Left ventricle myocardium inferior (tissue), 1 donor: ENCODE measurements around the gene TSR3. TPM values are rescaled to one million over a fixed set of nuclear protein-coding genes. Genes with fewer than 3 reads are reported as not detected.

ENCODE experiments used
- DNase-seq: peaks from one replicate; pipeline ENCODE4 v3.0.0-alpha.2; 2020
- H3K27ac ChIP-seq: fragments of 200-600 bp; replicated peaks from 2 replicates; pipeline ENCODE4 v1.8.0; 2021
- H3K27me3 ChIP-seq: fragments of 200-600 bp; 2 replicates; pipeline ENCODE4 v1.8.0; 2021; ENCODE audit warnings: low read depth
- H3K36me3 ChIP-seq: fragments of 200-600 bp; 2 replicates; pipeline ENCODE4 v1.8.0; 2021
- H3K4me1 ChIP-seq: fragments of 200-600 bp; 2 replicates; pipeline ENCODE4 v1.8.0; 2021
- H3K4me3 ChIP-seq: fragments of 200-600 bp; 2 replicates; pipeline ENCODE4 v1.8.0; 2021; ENCODE audit warnings: mild to moderate bottlenecking, moderate library complexity
- H3K9me3 ChIP-seq: fragments of 200-600 bp; replicated peaks from 2 replicates; pipeline ENCODE4 v1.8.0; 2021
- intact Hi-C: fragments of 100-400 bp; cut with micrococcal nuclease; formaldehyde crosslinking; loops from one replicate; pipeline ENCODE4 v1.11.0; 2022
- total RNA-seq: library from RNA; stranded (reverse); fragmentation: NEBNext Ultra II Directional; extraction: Animal tissue kit (Norgen Biotek cat#: 25700); gene quantifications from one replicate; pipeline ENCODE4 v1.2.1, GENCODE V29; 2021
- TF ChIP-seq, protein P1 (sequence below): fragments of 200-600 bp; IDR thresholded peaks from 2 replicates; pipeline ENCODE4 v1.8.0; 2021; ENCODE audit warnings: antibody characterized with exemption, mild to moderate bottlenecking, borderline replicate concordance
- donor health status: DM: no; HTN: yes; CAD: no; lungs with severe emphysema.

TSR3 gene
- total RNA-seq, 1 donor from 2014 or later = 54.9 TPM

DNA sequence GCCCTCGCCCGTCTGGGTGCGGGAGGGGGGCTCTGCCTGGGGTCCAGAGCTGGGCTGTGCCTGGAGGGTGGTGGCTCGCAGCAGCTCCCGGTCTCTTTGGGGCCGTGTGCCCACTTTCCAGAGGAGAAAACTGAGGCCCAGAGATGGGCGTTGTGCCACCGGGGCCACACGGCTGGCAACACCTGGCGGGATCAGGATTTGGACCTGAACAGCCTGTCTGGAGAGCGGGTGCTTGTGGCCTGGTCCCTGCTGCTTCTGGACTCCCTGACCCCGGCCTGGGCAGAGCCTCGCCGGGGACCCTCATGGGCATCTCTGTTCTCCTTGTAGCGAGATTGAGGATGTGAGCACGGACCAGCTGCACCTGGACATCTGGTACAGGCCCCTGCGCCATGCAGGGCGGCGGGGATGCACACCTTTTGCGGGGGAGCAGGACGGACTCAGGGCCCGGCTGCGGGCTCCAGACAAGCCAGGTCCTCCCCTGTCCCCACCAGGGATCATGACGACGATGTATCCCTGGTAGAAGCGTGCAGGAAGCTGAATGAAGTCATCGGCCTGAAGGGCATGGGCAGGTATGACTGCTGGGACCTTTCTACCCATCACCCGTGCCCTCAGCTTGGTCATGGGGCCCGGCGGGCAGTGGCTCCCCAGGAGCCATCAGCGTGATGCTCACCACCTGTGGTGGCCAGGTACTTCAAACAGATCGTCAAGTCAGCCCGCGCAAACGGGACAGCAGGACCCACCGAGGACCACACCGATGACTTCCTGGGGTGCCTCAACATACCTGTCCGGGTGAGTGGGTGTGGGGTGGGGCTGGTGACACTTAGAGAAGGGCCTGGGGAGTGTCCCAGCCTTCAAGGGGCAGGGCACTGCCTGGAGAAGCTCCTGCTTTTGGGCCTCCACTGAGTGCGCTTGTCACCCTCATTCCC, 9.9 kb downstream of the TSR3 start:
- H3K27me3 ChIP-seq = peaks cover 3% of the 10 kb centered on the region
- no peaks in the 10 kb centered on the region for H3K36me3 ChIP-seq
- H3K9me3 ChIP-seq = no peaks in the 10 kb centered on the region
- no peak overlapping the region for H3K27ac ChIP-seq
- intact Hi-C loops = no loop called here
- TF ChIP-seq, protein P1, sequence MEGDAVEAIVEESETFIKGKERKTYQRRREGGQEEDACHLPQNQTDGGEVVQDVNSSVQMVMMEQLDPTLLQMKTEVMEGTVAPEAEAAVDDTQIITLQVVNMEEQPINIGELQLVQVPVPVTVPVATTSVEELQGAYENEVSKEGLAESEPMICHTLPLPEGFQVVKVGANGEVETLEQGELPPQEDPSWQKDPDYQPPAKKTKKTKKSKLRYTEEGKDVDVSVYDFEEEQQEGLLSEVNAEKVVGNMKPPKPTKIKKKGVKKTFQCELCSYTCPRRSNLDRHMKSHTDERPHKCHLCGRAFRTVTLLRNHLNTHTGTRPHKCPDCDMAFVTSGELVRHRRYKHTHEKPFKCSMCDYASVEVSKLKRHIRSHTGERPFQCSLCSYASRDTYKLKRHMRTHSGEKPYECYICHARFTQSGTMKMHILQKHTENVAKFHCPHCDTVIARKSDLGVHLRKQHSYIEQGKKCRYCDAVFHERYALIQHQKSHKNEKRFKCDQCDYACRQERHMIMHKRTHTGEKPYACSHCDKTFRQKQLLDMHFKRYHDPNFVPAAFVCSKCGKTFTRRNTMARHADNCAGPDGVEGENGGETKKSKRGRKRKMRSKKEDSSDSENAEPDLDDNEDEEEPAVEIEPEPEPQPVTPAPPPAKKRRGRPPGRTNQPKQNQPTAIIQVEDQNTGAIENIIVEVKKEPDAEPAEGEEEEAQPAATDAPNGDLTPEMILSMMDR = no peak
- H3K4me3 ChIP-seq = no peak overlapping the region
- DNase-seq = no peak
- peaks cover 14% of the 10 kb centered on the region for H3K4me1 ChIP-seq

DNA sequence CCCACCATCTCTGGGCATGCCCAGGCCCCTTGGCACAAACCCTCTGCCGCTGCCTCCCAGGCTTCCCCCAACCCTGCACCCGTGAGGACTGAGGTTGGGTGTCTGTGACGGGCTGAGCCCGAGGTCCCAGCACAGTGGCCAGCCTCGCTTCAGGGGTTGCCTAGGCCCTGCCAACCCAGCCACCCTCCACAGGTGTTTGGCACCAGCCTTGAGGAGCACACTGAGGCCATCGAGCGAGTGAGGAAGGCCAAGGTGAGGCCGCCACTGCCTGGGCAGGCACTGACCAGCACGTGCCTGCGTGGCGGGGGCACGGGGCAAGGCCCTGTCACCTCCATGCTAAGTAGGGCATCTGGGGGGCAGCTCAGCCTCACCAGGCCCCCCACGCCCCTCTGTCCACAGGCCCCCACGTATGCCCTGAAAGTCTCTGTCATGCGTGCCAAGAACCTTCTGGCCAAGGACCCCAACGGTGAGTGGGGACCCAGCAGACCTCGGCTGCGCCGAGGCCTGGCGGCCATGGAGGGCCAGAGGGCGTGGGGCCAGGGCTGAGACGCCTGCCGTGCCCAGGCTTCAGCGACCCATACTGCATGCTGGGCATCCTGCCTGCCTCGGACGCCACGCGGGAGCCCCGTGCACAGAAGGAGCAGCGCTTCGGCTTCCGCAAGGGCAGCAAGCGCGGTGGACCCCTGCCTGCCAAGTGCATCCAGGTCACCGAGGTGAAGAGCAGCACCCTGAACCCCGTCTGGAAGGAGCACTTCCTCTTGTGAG, 10.8 kb downstream of the TSR3 start:
- peaks cover 3% of the 10 kb centered on the region for H3K27me3 ChIP-seq
- no peak for DNase-seq
- intact Hi-C loops = no loop called here

DNA sequence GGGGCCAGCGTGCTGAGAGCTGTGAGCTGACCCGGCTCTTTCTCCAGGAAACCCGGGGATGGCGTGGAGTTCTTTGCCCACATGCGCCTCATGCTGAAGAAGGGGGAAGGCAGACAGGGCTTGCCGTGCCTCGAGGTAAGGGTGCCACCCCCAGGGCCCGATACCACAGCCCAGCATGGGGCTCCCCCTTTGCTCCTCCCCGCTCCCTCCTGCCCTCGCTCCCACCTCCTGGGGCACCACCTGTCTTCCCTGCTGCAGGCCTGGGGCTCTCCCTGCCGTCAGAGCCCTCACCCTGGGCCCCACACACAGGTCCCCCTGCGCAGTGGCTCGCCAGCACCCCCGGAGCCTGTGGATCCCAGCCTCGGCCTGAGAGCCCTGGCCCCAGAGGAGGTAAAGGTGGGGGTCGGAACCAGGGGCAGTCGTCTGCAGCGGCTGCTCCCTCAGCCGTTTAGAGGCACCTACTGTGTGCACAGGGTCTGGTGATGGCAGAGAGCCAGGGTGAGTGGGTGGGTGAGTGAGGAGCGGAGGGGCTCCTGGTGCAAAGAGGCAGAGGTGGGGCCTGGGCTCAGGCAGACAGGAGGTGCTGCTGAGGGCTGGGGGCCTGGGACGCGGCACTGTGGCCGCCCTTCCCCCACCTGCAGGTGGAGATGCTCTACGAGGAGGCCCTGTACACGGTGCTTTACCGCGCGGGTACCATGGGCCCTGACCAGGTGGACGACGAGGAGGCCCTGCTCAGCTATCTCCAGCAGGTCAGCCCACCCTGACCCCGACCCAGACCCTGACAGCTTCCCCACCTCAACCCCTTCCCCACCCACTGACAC, 12.6 kb downstream of the TSR3 start:
- Histone ChIP-seq H3K27ac (no peak overlapping the region), H3K4me3 (no peak overlapping the region), H3K27me3 (peaks cover 20% of the 10 kb centered on the region), H3K4me1 (peaks cover 21% of the 10 kb centered on the region), H3K36me3 (no peaks in the 10 kb centered on the region), H3K9me3 (no peaks in the 10 kb centered on the region)
- TF ChIP-seq, protein P1 = no peak
- no peak for DNase-seq
- intact Hi-C loops = no loop called here

More for the DNA sequence above, 10.8 kb downstream of the TSR3 start:
- H3K4me1 ChIP-seq = peaks cover 14% of the 10 kb centered on the region
- no peak overlapping the region for H3K27ac ChIP-seq
- H3K4me3 ChIP-seq = no peak overlapping the region
- H3K9me3 ChIP-seq = no peaks in the 10 kb centered on the region
- TF ChIP-seq, protein P1 = no peak
- no peaks in the 10 kb centered on the region for H3K36me3 ChIP-seq

DNA sequence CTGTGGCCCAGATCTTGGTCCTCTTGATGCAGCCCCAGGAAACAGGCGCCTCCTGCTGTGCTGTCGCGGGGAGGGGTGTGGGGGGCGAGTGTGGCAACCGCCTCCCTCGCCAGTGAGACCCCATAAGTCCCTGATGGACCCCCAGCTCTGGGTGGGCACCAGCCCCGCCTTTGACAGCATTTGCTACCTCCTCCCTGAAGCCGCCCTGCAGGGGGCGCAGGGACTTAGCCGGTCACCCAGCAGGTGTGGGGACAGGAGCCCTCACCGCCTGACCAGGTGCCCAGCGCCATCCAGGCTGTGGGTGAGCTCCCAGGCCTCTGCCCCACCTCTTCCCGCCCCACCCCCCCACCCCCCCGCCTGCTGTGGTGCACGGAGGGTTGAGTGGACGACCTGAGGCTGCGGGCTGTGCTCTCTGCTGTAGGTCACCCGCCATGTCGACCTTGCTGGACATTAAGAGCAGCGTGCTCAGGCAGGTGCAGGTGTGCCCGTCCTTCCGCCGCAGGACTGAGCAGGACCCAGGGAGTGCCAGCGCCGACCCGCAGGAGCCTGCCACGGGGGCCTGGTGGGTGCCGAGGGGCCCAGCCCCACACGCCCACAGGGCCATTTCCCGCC, 13.5 kb downstream of the TSR3 start:
- Histone ChIP-seq H3K27me3 (peaks cover 28% of the 10 kb centered on the region), H3K36me3 (no peaks in the 10 kb centered on the region), H3K4me1 (peaks cover 22% of the 10 kb centered on the region), H3K9me3 (no peaks in the 10 kb centered on the region), H3K4me3 (no peak overlapping the region), H3K27ac (no peak overlapping the region)
- TF ChIP-seq, protein P1 = peak; percentile 42
- intact Hi-C loops = no loop called here
- DNase-seq = no peak

DNA sequence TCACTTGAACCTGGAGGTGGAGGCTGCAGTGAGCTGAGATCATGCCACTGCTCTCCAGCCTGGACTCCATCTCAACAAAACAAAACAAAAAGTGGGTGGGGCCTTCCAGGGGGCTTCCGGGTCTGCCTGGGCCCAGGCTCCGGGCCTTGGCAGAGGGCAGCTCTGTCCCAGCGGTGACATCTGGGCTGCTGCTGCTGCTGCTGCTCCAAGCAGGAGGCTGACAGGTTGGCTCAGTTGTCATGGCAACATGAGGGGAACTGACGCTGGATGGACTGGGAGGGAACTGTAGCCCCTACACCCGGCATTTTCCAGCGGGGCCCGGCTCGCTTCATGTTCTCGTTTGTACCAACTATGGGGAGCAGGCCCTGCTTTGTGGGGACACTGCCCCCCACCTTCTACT, 14.2 kb downstream of the TSR3 start:
- Histone ChIP-seq H3K4me3 (no peak overlapping the region), H3K27me3 (peaks cover 36% of the 10 kb centered on the region), H3K36me3 (no peaks in the 10 kb centered on the region), H3K27ac (no peak overlapping the region), H3K4me1 (peaks cover 25% of the 10 kb centered on the region), H3K9me3 (no peaks in the 10 kb centered on the region)
- TF ChIP-seq, protein P1 = no peak
- intact Hi-C loops = no loop called here
- no peak for DNase-seq
